K562 (cell line): ENCODE data around the gene KIF14. TPM values are rescaled to one million over a fixed set of nuclear protein-coding genes. Genes with fewer than 3 reads are reported as not detected.
A peak's percentile ranks its signal among the peaks of the same experiment; 100 is the strongest.

Source experiments
- ARID1B ChIP-seq: fragments of 450-650 bp; IDR thresholded peaks from 2 replicates; pipeline ENCODE4 v1.6.1; 2016; ENCODE audit warnings: antibody characterized with exemption, mild to moderate bottlenecking, inconsistent platforms
- ARID2 ChIP-seq: fragments of 450-650 bp; IDR thresholded peaks from 2 replicates; pipeline ENCODE4 v1.6.1; 2017; ENCODE audit warnings: antibody characterized with exemption, mild to moderate bottlenecking
- BCLAF1 ChIP-seq, 2 experiments: fragments of 450-650 bp in 1 of 2; IDR thresholded peaks; 2 replicates each; pipeline ENCODE4 v1.6.1; 2011 to 2017; ENCODE audit warnings: low read depth in 2 of 2, antibody characterized with exemption in 1 of 2, borderline replicate concordance in 1 of 2, low read length in 1 of 2, mild to moderate bottlenecking in 1 of 2, mixed read lengths in 1 of 2; ENCODE audit not compliant: control insufficient read depth in 1 of 2
- C11orf30 ChIP-seq: fragments of 450-650 bp; IDR thresholded peaks from 2 replicates; pipeline ENCODE4 v1.6.1; 2016; ENCODE audit warnings: low read depth, mild to moderate bottlenecking
- EP400 ChIP-seq: fragments of 450-650 bp; IDR thresholded peaks from 2 replicates; pipeline ENCODE4 v1.6.1; 2017; ENCODE audit warnings: antibody characterized with exemption, mild to moderate bottlenecking, moderate library complexity
- FIP1L1 ChIP-seq: fragments of 200-400 bp; formaldehyde crosslinking; IDR thresholded peaks from 2 replicates; pipeline ENCODE4 v1.6.1; 2018; ENCODE audit warnings: mild to moderate bottlenecking, low read depth, low read length; ENCODE audit not compliant: poor library complexity, severe bottlenecking
- GATAD2A ChIP-seq: fragments of 450-650 bp; IDR thresholded peaks from 2 replicates; pipeline ENCODE4 v1.6.1; 2017
- HSF4 ChIP-seq: fragments of 250-450 bp; sonication (Bioruptor Pico); IDR thresholded peaks from 2 replicates; pipeline ENCODE4 v2.1.2; 2022; ENCODE audit warnings: mild to moderate bottlenecking, moderate library complexity, borderline replicate concordance
- MAFF ChIP-seq: IDR thresholded peaks from 2 replicates; pipeline ENCODE4 v1.6.1; 2012; ENCODE audit warnings: low read length, improper control_type of control experiment
- MTA3 ChIP-seq: fragments of 450-650 bp; formaldehyde crosslinking; IDR thresholded peaks from 2 replicates; pipeline ENCODE4 v1.6.1; 2017; ENCODE audit warnings: mild to moderate bottlenecking, borderline replicate concordance
- PHF21A ChIP-seq: fragments of 450-650 bp; IDR thresholded peaks from 2 replicates; pipeline ENCODE4 v1.6.1; 2017; ENCODE audit warnings: low read depth, borderline replicate concordance
- PHTF2 ChIP-seq: fragments of 250-450 bp; sonication (Bioruptor Pico); IDR thresholded peaks from 2 replicates; pipeline ENCODE4 v1.5.0; 2021; ENCODE audit warnings: mild to moderate bottlenecking
- THRA ChIP-seq: fragments of 450-650 bp; IDR thresholded peaks from 2 replicates; pipeline ENCODE4 v1.6.1; 2017; ENCODE audit warnings: mild to moderate bottlenecking, moderate library complexity
- ZNF785 ChIP-seq: fragments of 250-450 bp; sonication (Bioruptor Pico); IDR thresholded peaks from 2 replicates; pipeline ENCODE4 v1.4.0; 2020; ENCODE audit warnings: mild to moderate bottlenecking
- polyA plus RNA-seq, 8 experiments: library from polyadenylated mRNA; depleted of rRNA in 4 of 8; stranded (reverse) in 5 of 8; unstranded in 3 of 8; fragments of >200 nt; fragmentation: Nextera tagmentation in 2 of 8; fragmentation: Illumina TruSeq in 1 of 8; extraction: Ambion mirVana in 2 of 8; extraction: Trizol in 1 of 8; gene quantifications; 2 replicates each; pipeline versions ENCODE4 v1.2.1 to v1.2.3, GENCODE V29; 2011 to 2014; ENCODE audit warnings: inconsistent platforms in 1 of 8, missing spikeins in 1 of 8
- total RNA-seq, 7 experiments: library from RNA; depleted of rRNA in 6 of 7; stranded (reverse); fragments of >200 nt in 6 of 7; fragmentation: Illumina TruSeq in 2 of 7; extraction: Trizol in 2 of 7; gene quantifications; 2 replicates each; pipeline versions ENCODE4 v1.2.1 to v1.2.3, GENCODE V29; 2011 to 2021; ENCODE audit warnings: low replicate concordance in 1 of 7
- TF ChIP-seq, protein P1 (sequence below): fragments of 450-650 bp; conservative IDR thresholded peaks from 2 replicates; pipeline ENCODE4 v1.6.1; 2016; ENCODE audit warnings: missing genetic modification characterization, low read depth, mild to moderate bottlenecking, control low read depth, missing compliant biosample characterization

Gene KIF14
- total and polyA plus RNA-seq, 9 of the 15 experiments (the other 6 are each of a cell fraction or from before 2014, with no cell fraction given), result 11.5 to 47.4 (median 29.0) TPM

DNA sequence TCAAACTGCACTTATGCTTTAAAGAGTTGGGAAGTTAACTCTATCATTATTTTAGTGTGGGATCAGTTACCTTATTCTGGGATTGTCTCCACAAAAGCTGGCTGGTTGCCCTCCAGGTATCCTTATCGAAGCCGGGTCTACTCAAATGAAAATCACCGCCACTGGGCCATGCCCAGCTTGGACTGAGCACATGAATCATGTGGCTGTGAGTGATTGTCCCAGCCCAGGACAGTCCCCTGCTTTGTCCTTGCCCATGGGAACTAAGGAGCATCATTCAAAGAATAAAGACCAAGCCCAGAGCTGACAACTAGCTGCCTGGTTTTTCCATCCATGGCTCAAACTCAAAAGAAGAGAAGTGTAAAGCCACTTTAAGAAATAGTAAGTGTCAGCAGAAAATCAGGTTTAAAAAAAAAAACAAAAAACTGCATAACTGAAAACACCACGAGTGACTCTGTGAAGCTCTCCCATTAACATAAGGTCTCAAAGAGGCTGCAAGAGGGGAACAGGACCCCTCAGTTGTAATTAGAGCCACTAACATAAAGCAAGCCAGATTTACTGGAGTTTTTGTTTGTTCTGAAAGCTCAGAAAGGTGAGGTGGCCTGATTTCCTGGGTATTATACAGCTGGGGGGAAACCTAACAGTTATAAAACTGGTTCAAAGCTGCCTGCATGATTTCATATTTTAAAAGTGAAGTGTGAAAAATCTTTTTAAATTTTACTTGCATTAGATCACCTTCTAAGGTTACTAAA, 91.5 kb downstream of the KIF14 start (continued):
- no peak for TF ChIP-seq THRA
- no peak for TF ChIP-seq PHTF2 (CRISPR knock-in tag)
- no peak for TF ChIP-seq FIP1L1
- TF ChIP-seq MTA3, result no peak
- TF ChIP-seq, protein P1, sequence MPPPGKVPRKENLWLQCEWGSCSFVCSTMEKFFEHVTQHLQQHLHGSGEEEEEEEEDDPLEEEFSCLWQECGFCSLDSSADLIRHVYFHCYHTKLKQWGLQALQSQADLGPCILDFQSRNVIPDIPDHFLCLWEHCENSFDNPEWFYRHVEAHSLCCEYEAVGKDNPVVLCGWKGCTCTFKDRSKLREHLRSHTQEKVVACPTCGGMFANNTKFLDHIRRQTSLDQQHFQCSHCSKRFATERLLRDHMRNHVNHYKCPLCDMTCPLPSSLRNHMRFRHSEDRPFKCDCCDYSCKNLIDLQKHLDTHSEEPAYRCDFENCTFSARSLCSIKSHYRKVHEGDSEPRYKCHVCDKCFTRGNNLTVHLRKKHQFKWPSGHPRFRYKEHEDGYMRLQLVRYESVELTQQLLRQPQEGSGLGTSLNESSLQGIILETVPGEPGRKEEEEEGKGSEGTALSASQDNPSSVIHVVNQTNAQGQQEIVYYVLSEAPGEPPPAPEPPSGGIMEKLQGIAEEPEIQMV (tag), result no peak
- no peak for TF ChIP-seq BCLAF1 (IDR thresholded peaks at IDR 0.05; ENCODE audit: borderline replicate concordance in 1 of 2, control insufficient read depth in 1 of 2, low read depth in 2 of 2, low read length in 1 of 2)
- TF ChIP-seq ARID1B, result no peak
- TF ChIP-seq PHF21A, result no peak
- no peak for TF ChIP-seq GATAD2A
- peak; percentile 51 for TF ChIP-seq C11orf30
- no peak for TF ChIP-seq ZNF785 (CRISPR knock-in tag)
- peak; percentile 69 for TF ChIP-seq MAFF
- no peak for TF ChIP-seq HSF4
- no peak for TF ChIP-seq ARID2
- TF ChIP-seq EP400, result no peak
- TF ChIP-seq, all 486 proteins: peak for 5
